Measurements from ENCODE around the gene CD47. TPM values are rescaled to one million over a fixed set of nuclear protein-coding genes. Genes with fewer than 3 reads are reported as not detected.

CD47 gene
- total and polyA plus RNA-seq, 2 experiments from 2014 or later: 81.7 to 101 TPM

- Histone ChIP-seq H3K4me3 (no peak overlapping the region), H3K9me2 (replicated peaks; ENCODE audit: insufficient read depth) (no peaks in the 10 kb centered on the region), H2AFZ (no peak overlapping the region), H3K27ac (no peak overlapping the region), H3K36me3 (replicated peaks; ENCODE audit: insufficient read depth, low read depth) (no peaks in the 10 kb centered on the region), H3K27me3 (no peaks in the 10 kb centered on the region), H3K9me3 (ENCODE audit: low read depth) (no peaks in the 10 kb centered on the region), H3K4me1 (ENCODE audit: insufficient read depth) (no peaks in the 10 kb centered on the region), H4K20me1 (ENCODE audit: insufficient read depth, poor library complexity, severe bottlenecking) (no peaks in the 10 kb centered on the region), H3K4me2 (no peak overlapping the region), H3K79me2 (no peaks in the 10 kb centered on the region)
- no peak for TF ChIP-seq EZH2 (IDR thresholded peaks at IDR 0.05; ENCODE audit: borderline replicate concordance)
- no peak for TF ChIP-seq EZH2phosphoT487 (IDR thresholded peaks at IDR 0.05; ENCODE audit: low read depth, severe bottlenecking, unreplicated experiment)
- no peak for TF ChIP-seq CTCF (IDR thresholded peaks at IDR 0.05; ENCODE audit: poor library complexity)
- WGBS (ENCODE audit: low lambda C conversion rate, missing lambda C conversion rate): 78% methylated on average over 8 of the region's 8 CpGs
- no peak for DNase-seq (ENCODE audit: low spot score)
These were observed 77.4 kb downstream of the CD47 start for GRCh38 chr3:108013141-108014055.

GRCh38 chr3:108012304-108012703 is 78.5 kb downstream of the CD47 start:
- DNase-seq (ENCODE audit: low spot score): no peak
- Histone ChIP-seq H3K27me3 (no peaks in the 10 kb centered on the region), H3K27ac (no peak overlapping the region), H3K9me2 (replicated peaks; ENCODE audit: insufficient read depth) (no peaks in the 10 kb centered on the region), H3K79me2 (no peaks in the 10 kb centered on the region), H3K4me3 (no peak overlapping the region), H3K36me3 (replicated peaks; ENCODE audit: insufficient read depth, low read depth) (no peaks in the 10 kb centered on the region), H4K20me1 (ENCODE audit: insufficient read depth, poor library complexity, severe bottlenecking) (no peaks in the 10 kb centered on the region), H3K4me1 (ENCODE audit: insufficient read depth) (no peaks in the 10 kb centered on the region), H3K9me3 (ENCODE audit: low read depth) (no peaks in the 10 kb centered on the region), H2AFZ (no peak overlapping the region), H3K4me2 (no peak overlapping the region)
- TF ChIP-seq CTCF (IDR thresholded peaks at IDR 0.05; ENCODE audit: poor library complexity): no peak
- TF ChIP-seq EZH2phosphoT487 (IDR thresholded peaks at IDR 0.05; ENCODE audit: low read depth, severe bottlenecking, unreplicated experiment): no peak
- TF ChIP-seq EZH2 (IDR thresholded peaks at IDR 0.05; ENCODE audit: borderline replicate concordance): no peak
- WGBS (ENCODE audit: low lambda C conversion rate, missing lambda C conversion rate): 90% methylated on average over 8 of the region's 8 CpGs

GRCh38 chr3:108011616-108012015 is 79.2 kb downstream of the CD47 start:
- Histone ChIP-seq H3K27ac (no peak overlapping the region), H3K4me1 (ENCODE audit: insufficient read depth) (no peaks in the 10 kb centered on the region), H2AFZ (no peak overlapping the region), H3K36me3 (replicated peaks; ENCODE audit: insufficient read depth, low read depth) (no peaks in the 10 kb centered on the region), H3K27me3 (no peaks in the 10 kb centered on the region), H3K4me2 (no peak overlapping the region), H3K9me2 (replicated peaks; ENCODE audit: insufficient read depth) (no peaks in the 10 kb centered on the region), H3K4me3 (no peak overlapping the region), H3K9me3 (ENCODE audit: low read depth) (no peaks in the 10 kb centered on the region), H4K20me1 (ENCODE audit: insufficient read depth, poor library complexity, severe bottlenecking) (no peaks in the 10 kb centered on the region), H3K79me2 (no peaks in the 10 kb centered on the region)
- WGBS (ENCODE audit: low lambda C conversion rate, missing lambda C conversion rate): 87% methylated on average over 4 of the region's 4 CpGs
- no peak for TF ChIP-seq EZH2phosphoT487 (IDR thresholded peaks at IDR 0.05; ENCODE audit: low read depth, severe bottlenecking, unreplicated experiment)
- TF ChIP-seq EZH2 (IDR thresholded peaks at IDR 0.05; ENCODE audit: borderline replicate concordance): no peak
- no peak for TF ChIP-seq CTCF (IDR thresholded peaks at IDR 0.05; ENCODE audit: poor library complexity)
- DNase-seq (ENCODE audit: low spot score): no peak
